NCI-H2196 (cell line): ENCODE data around the gene COLEC12.
A peak's percentile ranks its signal among the peaks of the same experiment; 100 is the strongest.
"Not testable (repeated sequence)": the region's sequence is repeated elsewhere in the genome, so short reads cannot be mapped to it uniquely, and the experiment has no call there.

Experiments
- DNase-seq: peaks from one replicate; lab custom pipeline; 2025; ENCODE audit not compliant: unreplicated experiment; lab: John Stamatoyannopoulos, UW

COLEC12 gene

DNA sequence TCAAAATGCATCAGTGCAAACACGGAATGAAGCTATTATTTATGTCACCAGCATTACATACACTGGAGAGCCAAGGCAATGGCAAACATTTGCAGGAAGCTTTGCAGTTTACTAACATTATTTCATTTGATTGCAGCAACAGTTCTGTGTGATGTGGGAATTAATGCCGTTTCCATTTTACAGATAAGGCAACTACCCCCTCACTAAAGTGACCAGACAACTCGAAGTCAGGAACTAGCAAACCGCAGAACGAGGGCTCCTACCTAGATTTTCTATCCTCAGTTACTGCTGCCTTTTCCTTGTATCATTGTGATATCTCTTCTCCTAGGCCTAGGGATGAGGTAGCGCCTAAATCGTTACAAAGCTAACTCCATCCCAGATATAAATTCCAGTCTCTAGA lies 85.5 kb downstream of the COLEC12 start:
- DNase-seq, result no peak

- no peak for DNase-seq
These were observed 87.3 kb downstream of the COLEC12 start for GRCh38 chr18:413233-413632.

DNA sequence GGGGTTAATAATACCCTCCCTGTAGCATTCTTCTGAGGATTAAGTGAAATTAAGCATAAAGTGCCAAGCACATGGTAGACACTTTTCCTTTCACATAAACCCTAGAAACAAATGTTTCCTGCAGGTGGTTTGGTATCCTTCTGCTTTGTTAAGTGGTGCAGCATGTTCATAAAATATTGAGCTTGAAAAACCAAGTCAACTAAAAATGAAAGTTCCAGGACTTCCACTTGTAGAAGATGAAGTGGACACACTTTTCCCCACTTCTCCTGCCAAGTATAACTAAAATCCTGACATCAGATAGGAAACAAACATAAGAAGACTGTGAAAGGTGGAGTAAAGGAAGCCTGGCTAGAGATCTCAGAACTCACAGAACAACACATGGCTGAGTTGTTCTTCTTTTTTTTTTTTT lies 90.5 kb downstream of the COLEC12 start:
- DNase-seq, result no peak

DNA sequence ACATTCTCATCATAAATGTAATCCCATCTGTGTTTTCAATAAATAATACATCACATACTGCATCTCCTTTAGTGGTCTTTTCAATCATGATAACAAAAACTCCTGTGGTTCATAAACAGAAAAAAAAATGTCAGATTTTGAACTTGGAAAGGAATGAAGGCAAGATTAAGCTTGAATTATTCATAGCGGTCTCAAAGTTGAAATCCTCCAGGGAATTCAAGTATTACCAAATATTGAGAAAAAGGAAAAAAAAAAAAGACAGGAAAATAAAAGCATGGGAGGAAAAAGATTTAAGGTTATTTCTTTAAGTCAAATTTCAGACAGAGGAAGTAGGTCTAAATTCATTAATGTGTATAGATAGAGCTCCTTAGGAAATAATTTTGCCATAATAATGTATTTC lies 92.1 kb downstream of the COLEC12 start:
- DNase-seq, result no peak

GRCh38 chr18:407626-408224 lies 92.8 kb downstream of the COLEC12 start:
- DNase-seq, result no peak

GRCh38 chr18:407191-407590 lies 93.3 kb downstream of the COLEC12 start:
- no peak for DNase-seq

- no peak for DNase-seq
These were observed 93.8 kb downstream of the COLEC12 start for GRCh38 chr18:406677-407076.

DNA sequence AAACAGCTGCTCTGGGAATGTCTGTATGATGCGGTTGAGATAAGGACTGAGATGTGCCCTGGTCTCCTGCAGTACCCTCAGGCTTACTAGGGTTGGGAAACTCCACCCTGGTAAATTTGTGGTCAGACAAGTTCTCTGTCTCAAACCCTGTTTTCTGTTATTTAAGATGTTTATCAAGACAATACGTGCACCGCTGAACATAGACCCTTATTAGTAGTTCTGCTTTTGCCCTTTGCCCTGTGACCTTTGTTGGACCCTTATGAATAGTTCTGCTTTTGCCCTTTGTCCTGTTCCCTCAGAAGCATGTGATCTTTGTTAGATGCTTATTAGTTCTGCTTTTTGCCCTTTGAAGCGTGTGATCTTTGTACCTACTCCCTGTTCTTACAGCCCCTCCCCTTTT lies 95.5 kb downstream of the COLEC12 start:
- DNase-seq, result not testable (repeated sequence)

DNA sequence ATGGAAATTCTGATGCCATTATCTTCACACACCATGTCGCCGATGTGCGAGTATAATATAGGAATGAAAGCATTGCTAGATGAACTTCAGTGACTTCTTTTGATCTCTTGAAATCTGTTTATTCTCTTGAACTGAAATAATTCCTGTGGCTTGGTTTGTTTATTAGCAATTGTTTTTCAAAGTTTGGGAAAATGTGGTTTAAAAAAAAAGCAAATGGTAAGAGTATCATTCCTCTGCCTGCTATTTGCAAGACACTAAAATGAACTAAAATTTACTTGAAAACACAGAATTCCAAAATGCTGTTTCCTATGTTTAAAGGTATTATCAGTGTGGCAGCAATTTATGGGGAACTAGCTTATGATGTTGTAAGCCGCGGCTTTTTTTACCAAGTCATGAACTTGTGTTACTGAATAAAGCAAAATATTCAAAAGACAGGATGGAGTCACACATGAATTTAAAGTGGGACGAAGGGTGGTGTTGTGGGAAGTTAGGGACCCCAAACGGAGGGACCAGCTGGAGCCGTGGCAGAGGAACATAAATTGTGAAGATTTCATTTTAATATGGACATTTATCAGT lies 96.4 kb downstream of the COLEC12 start:
- no peak for DNase-seq

DNA sequence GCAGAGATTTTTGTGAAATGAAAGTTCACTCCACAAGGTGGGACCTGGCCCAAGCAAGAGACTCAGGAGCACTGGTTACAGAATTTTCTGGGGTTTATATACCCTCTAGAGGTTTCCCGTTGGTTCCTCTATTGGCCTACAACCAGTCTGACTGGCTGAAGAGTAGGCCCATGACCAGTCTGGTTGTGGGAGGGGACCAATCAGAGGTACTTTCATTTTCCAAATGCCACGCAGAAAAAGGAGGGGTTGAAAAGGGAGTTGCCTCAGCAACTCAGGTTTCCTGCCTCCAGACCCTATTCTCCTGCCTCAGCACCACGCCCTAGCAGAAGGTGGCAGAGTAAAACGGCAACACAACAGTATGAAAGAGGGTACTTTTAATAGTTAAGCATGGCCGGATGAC lies 98.4 kb downstream of the COLEC12 start:
- no peak for DNase-seq

GRCh38 chr18:400456-400855 lies 100.0 kb downstream of the COLEC12 start:
- no peak for DNase-seq

DNA sequence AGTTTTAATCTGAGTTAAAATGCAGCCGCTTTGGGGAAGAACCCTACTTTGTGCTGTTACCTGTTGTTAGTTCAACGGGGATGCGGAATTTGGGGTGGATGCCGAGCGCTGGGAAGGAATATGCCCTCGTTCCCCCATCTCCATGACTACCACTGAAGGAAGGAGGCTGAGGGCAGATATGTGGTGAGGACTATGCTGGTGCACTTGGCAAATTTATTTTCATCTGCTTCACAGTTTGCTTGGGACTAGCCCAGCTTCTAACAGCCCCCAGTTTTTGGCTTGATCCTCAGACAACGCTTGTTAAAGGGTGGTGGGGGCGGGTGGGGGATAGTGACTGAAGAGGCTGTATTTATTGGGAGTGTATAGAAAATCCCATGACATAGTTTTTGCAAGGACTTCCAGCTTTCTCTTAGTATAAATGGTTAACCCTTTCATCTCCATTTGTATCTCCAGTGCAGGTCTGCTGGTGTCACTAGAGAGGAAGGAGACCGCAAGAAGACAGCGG lies 100.8 kb downstream of the COLEC12 start:
- DNase-seq, result no peak

- DNase-seq, result no peak
These were observed 101.4 kb downstream of the COLEC12 start for GRCh38 chr18:398935-399630.

DNA sequence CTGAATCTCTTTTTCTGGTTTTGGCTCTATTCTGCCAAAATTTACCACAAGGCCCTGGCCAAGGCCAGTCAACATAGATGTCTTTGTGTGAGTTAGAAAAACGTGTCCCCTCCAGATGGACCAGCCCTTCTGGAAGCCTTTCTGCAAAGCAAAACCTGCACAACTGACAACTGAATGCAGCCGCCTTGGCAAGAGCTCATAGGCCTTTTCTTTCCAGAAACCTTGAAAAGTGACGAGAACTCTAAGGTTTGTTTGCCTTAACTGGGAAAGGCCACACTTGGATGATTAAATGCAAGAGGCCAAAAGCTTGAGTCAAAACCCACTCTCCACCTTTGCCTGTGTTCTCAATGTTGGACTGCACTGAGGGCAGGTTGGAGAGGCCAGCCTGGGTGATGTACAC lies 103.9 kb downstream of the COLEC12 start:
- no peak for DNase-seq

DNA sequence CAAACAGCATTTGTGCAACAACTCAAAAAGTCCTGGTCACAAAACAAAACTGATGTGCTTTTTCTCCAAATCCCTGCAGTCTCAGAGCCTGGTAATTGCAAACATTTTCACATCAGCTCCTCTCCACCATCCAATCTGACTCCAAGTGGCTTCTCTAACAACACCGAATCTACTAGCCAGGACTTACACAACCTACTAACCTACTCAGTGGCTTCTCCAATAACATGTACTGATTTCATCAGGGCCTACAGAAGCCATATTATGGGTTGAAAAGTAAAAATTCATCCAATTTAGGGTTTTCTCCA lies 104.3 kb downstream of the COLEC12 start:
- no peak for DNase-seq

DNA sequence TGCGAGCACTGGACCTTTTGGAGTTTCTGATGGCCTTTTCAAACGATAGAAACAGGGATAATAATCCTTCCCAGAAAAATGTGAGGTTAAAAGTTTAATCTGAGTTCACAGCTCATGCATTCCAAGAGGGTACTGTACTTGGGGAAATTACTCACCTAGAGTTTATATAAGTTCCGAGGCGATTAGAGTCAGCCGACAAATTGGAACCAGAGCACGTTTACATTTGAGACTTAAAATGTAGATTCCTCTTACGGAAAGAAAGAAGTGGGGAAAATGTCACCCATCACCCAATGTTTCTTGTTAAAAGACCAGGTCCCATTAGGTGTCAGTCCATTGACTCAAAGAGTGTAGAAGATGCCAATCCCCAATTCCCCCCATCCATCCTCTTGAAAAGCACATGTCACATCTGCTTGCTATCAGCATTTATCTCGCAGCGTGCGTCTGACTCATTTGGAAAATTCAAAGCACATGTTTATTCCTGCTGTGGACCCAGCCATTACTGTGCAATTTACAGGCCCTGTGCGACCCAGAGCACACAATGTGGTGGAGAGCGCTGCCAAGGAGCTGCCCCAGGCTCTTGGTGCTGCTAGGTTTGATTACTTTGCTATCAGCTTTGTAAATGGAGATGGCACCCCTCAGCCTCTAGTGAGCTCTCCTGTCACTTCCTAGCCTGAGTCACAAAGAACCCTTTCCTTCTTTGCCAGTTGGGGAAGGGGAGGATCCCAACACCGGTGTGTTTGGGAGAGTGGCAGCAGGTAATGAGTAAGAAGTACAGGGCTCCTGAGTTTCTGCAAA lies 104.8 kb downstream of the COLEC12 start:
- DNase-seq, result no peak

- DNase-seq, result no peak
These were observed 105.5 kb downstream of the COLEC12 start for GRCh38 chr18:394987-395362.

- no peak for DNase-seq
These were observed 106.1 kb downstream of the COLEC12 start for GRCh38 chr18:394262-394986.

GRCh38 chr18:393574-393957 lies 106.9 kb downstream of the COLEC12 start:
- DNase-seq, result no peak

DNA sequence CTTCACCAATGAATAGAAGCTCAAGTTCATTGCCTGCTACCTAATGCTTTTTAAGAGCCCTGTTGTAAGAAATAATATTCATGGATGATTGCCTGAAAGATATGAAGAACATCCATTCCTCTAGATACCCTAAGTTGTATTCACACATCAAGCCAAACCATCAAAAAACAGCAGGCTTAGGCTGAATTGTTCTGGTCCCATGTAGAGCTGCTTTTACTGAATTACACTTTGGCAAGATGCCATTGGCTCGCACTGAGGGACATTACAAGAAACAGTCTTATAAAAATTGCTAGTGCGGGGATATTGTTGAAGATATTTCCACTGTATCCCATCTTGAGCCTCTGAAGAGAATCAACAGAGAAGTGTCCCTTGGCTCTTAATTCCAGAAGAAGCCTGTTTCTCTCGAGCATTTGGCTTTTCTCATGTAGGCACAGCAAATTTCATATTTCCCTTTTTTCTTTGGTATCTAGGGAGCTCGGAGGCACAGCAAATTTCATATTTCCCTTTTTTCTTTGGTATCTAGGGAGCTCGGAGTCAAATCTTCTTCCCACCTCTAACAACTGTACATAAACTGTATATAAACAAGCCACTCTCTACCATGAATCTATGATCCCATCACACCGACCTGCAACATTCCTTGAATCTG lies 107.5 kb downstream of the COLEC12 start:
- DNase-seq, result peak; percentile 12
